Inflammatory macrophage treated with lipopolysaccharide for 4 hours (primary cell): ENCODE measurements around the gene SBNO2.
"Not testable (repeated sequence)": the region's sequence is repeated elsewhere in the genome, so short reads cannot be mapped to it uniquely, and the experiment has no call there.

Experiments
- DNase-seq: peaks from one replicate; pipeline ENCODE4 v3.0.0-alpha.2; 2020

Gene SBNO2

GRCh38 chr19:1116726-1117581, 57.1 kb downstream of the SBNO2 start:
- no peak for DNase-seq

- DNase-seq = no peak
Measured at GRCh38 chr19:1115646-1116420, 58.2 kb downstream of the SBNO2 start.

- DNase-seq = not testable (repeated sequence)
Measured at GRCh38 chr19:1114728-1115127, 59.3 kb downstream of the SBNO2 start.

GRCh38 chr19:1113986-1114483, 60.0 kb downstream of the SBNO2 start:
- DNase-seq = no peak

GRCh38 chr19:1113030-1113985, 60.8 kb downstream of the SBNO2 start:
- DNase-seq = peak; percentile 94

- DNase-seq = no peak
Measured at GRCh38 chr19:1112268-1113029, 61.6 kb downstream of the SBNO2 start.

- DNase-seq = no peak
Measured at GRCh38 chr19:1111641-1112267, 62.3 kb downstream of the SBNO2 start.

GRCh38 chr19:1110809-1111640, 63.0 kb downstream of the SBNO2 start:
- DNase-seq = no peak

GRCh38 chr19:1109697-1110671, 64.1 kb downstream of the SBNO2 start:
- no peak for DNase-seq

GRCh38 chr19:1109032-1109551, 65.0 kb downstream of the SBNO2 start:
- DNase-seq = no peak

GRCh38 chr19:1108291-1109031, 65.6 kb downstream of the SBNO2 start:
- DNase-seq = no peak

- DNase-seq = no peak
Measured at GRCh38 chr19:1107661-1108261, 66.3 kb downstream of the SBNO2 start.

GRCh38 chr19:1106841-1107660, 67.0 kb downstream of the SBNO2 start:
- DNase-seq = peak; percentile 48

- DNase-seq = no peak
Measured at GRCh38 chr19:1105873-1106840, 67.9 kb downstream of the SBNO2 start.
